ENCODE measurements around the gene SRGAP1.
"Not testable (repeated sequence)": the region's sequence is repeated elsewhere in the genome, so short reads cannot be mapped to it uniquely, and the experiment has no call there.

SRGAP1 gene

DNA sequence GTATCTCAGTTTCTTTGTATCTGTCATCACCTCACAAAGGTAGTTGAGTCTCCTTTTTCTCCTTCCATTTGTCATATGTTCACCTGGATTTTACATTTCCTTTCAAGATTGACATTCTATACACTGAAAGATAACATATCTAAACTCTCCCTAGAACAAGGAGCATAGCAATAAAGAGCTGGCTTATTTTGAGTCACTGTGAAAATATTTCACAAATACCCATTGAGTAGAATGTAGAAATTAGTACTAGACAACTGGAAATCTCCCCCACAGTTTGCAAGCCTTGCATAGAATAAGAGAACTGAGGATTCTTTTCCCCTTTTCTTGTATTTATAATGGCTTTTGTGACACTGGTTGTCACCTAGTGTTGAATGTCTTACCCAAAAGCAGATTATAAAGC lies 266.4 kb downstream of the SRGAP1 start:
- FAIRE-seq (no peak), DNase-seq (ENCODE audit: insufficient read length, low spot score) (no peak)
- no peak for TF ChIP-seq CTCF (IDR thresholded peaks at IDR 0.05; ENCODE audit: insufficient read depth, missing control alignments)

DNA sequence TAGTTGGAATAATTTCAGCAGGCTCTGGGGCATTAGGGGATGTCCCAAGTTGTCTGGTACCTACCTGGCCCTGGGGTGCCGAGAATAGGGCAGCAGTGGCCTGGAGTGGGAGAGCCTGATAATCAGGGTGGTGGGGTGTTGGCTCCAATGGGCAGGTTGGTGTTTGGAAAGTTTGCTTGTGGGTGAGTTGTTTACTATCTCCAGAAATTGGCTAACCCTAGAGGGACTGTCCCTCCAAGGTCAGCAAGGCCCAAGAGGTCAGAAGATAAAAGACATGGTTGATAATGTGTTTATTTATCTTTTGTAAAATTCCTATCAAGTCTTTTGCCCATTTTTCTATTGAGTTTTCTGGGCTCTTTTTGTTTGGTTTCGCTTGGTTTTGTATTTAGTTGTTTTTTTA lies 272.5 kb downstream of the SRGAP1 start:
- TF ChIP-seq CTCF (IDR thresholded peaks at IDR 0.05; ENCODE audit: insufficient read depth, missing control alignments) = no peak
- FAIRE-seq = no peak

DNA sequence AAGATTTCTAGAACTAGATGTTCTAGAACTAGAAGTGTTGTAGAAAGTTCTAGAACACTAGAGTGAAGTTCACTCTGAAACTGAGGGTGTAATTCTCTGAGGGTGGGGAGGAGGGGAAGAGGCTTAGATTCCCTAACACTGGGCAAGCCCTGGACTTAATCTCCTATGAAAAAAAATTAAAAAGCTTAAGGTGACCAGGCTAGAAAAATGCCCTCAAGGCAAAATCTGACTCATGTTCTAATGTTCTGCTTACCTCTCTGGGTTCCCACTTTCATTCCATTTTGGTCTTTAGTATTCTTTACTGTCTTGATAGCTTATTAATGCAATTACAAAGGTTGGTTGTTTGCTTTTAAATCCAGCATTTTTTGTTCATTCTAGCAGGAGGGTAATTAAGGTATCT lies 276.1 kb downstream of the SRGAP1 start:
- no peak for TF ChIP-seq CTCF (IDR thresholded peaks at IDR 0.05; ENCODE audit: insufficient read depth, missing control alignments)
- DNase-seq (ENCODE audit: insufficient read length, low spot score) = no peak
- no peak for FAIRE-seq

More for the DNA sequence above, 272.5 kb downstream of the SRGAP1 start:
- DNase-seq (ENCODE audit: insufficient read length, low spot score) = no peak

DNA sequence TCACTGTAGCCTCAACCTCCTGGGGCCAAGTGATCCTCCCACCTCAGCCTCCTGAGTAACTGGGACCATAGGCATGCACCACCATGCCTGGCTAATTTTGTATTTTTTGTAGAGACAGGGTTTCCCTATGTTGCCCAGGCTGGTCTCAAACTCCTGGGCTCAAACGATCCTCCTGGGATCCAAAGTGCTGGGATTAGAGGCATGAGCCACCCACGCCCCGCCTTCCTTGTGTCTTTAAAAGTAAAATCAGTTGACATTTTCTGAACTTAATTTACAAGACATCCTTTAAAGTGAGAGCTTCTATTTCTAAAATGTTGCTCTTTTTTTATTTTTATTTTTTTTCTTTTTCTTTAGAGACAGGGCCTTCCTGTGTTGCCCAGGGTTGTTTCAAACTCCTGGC lies 276.6 kb downstream of the SRGAP1 start:
- not testable (repeated sequence) for DNase-seq (ENCODE audit: insufficient read length, low spot score); FAIRE-seq

DNA sequence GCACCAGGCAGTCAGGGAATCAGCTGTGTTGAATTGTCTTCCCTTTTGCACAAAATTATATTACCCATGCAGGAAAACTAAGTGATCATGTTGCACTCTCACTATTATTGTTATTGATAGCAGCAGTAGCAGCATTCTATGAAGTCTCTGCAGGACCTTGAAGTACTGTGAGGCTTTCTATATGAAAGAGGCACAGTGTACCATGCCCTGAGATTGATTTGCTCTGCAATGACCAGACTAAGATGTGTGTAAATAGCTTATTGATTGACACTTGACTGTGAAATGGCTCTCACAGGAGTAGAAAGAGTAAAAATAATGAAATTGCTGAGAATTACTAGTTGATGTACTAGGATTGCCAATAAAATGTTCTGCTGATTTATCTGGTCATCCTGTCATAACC lies 277.7 kb downstream of the SRGAP1 start:
- DNase-seq (ENCODE audit: insufficient read length, low spot score) = no peak
- TF ChIP-seq CTCF (IDR thresholded peaks at IDR 0.05; ENCODE audit: insufficient read depth, missing control alignments) = no peak
- FAIRE-seq = no peak

DNA sequence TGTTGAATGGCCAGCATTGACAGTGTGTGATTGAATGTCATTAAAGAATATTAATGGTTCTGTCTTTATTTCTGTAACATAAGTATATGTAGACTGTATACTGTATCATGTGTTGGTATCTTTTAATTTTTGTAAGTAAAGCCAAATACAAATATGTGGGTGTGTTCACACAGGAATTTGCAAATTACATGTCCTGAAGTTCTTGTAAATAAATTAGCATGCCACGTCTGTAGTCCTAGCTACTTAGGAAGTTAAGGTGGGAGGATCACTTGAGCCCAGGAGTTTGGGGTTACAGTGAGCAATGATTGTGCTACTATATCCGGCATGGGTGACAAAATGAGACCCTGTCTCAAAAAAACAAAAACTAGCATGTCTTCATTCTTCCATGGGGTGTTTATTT lies 278.5 kb downstream of the SRGAP1 start:
- no peak for FAIRE-seq
- no peak for DNase-seq (ENCODE audit: insufficient read length, low spot score)
- TF ChIP-seq CTCF (IDR thresholded peaks at IDR 0.05; ENCODE audit: insufficient read depth, missing control alignments) = no peak

GRCh38 chr12:64123448-64123847 lies 278.9 kb downstream of the SRGAP1 start:
- TF ChIP-seq CTCF (IDR thresholded peaks at IDR 0.05; ENCODE audit: insufficient read depth, missing control alignments) = no peak
- no peak for DNase-seq (ENCODE audit: insufficient read length, low spot score)
- no peak for FAIRE-seq

- no peak for TF ChIP-seq CTCF (IDR thresholded peaks at IDR 0.05; ENCODE audit: insufficient read depth, missing control alignments)
- DNase-seq (ENCODE audit: insufficient read length, low spot score) (no peak), FAIRE-seq (no peak)
These were observed 280.2 kb downstream of the SRGAP1 start for GRCh38 chr12:64124511-64125197.

All from D721Med (cell line).